MCF 10A (cell line): ENCODE results near the gene CDKL4. TPM values are rescaled to one million over a fixed set of nuclear protein-coding genes. Genes with fewer than 3 reads are reported as not detected.
"Not testable (repeated sequence)": the region's sequence is repeated elsewhere in the genome, so short reads cannot be mapped to it uniquely, and the experiment has no call there.

ENCODE experiments used
- BruUV-seq: library from RNA; stranded (reverse); fragments of 400-500 nt; replicated peaks from 2 replicates; lab custom pipeline; 2021; lab: Mats Ljungman, UMichigan
- CTCF ChIA-PET: fragments of 300-600 bp; sonication (Branson Sonifier 250); formaldehyde crosslinking; extraction: SDS; loops from one replicate; lab custom pipeline; 2021; ENCODE audit warnings: antibody characterized with exemption, inconsistent platforms; lab: Yijun Ruan, JAX
- POLR2A ChIA-PET: fragments of 300-600, 350-650 bp; sonication (Branson Sonifier 250); formaldehyde crosslinking; extraction: SDS; loops from one replicate; lab custom pipeline; 2020; ENCODE audit warnings: antibody characterized with exemption, inconsistent platforms; lab: Yijun Ruan, JAX
- DNase-seq: peaks from one replicate; pipeline ENCODE4 v3.0.0-alpha.2; 2018; ENCODE audit not compliant: unreplicated experiment
- H3K27ac Mint-ChIP-seq: one replicate; pipeline ENCODE4 v1.8.0; 2022; ENCODE audit warnings: mild to moderate bottlenecking, low read depth, mixed read lengths; ENCODE audit not compliant: unreplicated experiment
- H3K27me3 Mint-ChIP-seq: one replicate; pipeline ENCODE4 v1.8.0; 2022; ENCODE audit warnings: mixed read lengths; ENCODE audit not compliant: insufficient read depth, unreplicated experiment
- H3K36me3 Mint-ChIP-seq: one replicate; pipeline ENCODE4 v1.8.0; 2022; ENCODE audit warnings: mild to moderate bottlenecking, moderate library complexity, mixed read lengths; ENCODE audit not compliant: insufficient read depth, unreplicated experiment
- H3K4me1 Mint-ChIP-seq: one replicate; pipeline ENCODE4 v1.8.0; 2022; ENCODE audit warnings: mixed read lengths; ENCODE audit not compliant: insufficient read depth, unreplicated experiment
- H3K4me3 Mint-ChIP-seq: one replicate; pipeline ENCODE4 v1.8.0; 2022; ENCODE audit warnings: mild to moderate bottlenecking, moderate library complexity, mixed read lengths; ENCODE audit not compliant: unreplicated experiment
- H3K9me3 Mint-ChIP-seq: one replicate; pipeline ENCODE4 v1.8.0; 2022; ENCODE audit warnings: mixed read lengths; ENCODE audit not compliant: unreplicated experiment
- intact Hi-C: fragments of 100-400 bp; cut with micrococcal nuclease; formaldehyde crosslinking; loops from 2 replicates; pipeline ENCODE4 v1.14.1; 2022
- total RNA-seq: library from RNA; stranded (reverse); gene quantifications from 2 replicates; pipeline ENCODE4 v1.2.3, GENCODE V29; 2022
- TF ChIP-seq, protein P1 (sequence below): fragments of 200-600 bp; IDR thresholded peaks from one replicate; pipeline ENCODE4 v1.8.0; 2022; ENCODE audit warnings: antibody characterized with exemption, mild to moderate bottlenecking; ENCODE audit not compliant: unreplicated experiment

Gene CDKL4
- total RNA-seq, 1 experiment from 2014 or later: not detected

DNA sequence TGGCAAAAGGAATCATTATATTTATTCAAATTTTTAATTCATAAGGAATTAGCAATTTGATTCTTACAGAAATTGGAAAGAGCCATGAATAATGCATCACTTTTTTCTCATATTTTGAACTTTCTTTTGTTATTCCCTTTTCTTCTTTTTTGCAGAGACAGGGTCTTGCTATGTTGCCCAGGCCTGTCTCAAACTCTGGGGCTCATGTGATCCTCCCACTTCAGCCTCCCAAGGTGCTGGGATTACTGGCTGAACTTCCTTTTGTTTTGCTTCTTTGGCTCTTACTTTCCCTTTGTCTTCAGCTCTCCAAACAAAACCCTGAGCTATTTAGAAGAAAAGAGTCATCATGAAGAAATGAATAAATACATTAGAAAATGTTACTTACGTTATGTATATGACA, 30.8 kb downstream of the CDKL4 start:
- ChIA-PET POLR2A (interaction anchor here (0.6 kb wide), 1 partner anchor 196 kb away, joined by 3 read pairs; no protein-coding TSS in a partner anchor), CTCF (interaction anchor here (0.7 to 1.4 kb wide), 2 partner anchors 15 to 157 kb away, joined by 3 to 5 read pairs; no protein-coding TSS in a partner anchor)
- Mint-ChIP-seq H3K27me3 (no peaks in the 10 kb centered on the region), H3K9me3 (no peaks in the 10 kb centered on the region), H3K4me1 (no peaks in the 10 kb centered on the region), H3K27ac (no peak overlapping the region), H3K4me3 (no peak overlapping the region), H3K36me3 (no peaks in the 10 kb centered on the region)
- no peak for DNase-seq
- no TSS peak for BruUV-seq
- intact Hi-C loops: no loop called here
- TF ChIP-seq, protein P1, sequence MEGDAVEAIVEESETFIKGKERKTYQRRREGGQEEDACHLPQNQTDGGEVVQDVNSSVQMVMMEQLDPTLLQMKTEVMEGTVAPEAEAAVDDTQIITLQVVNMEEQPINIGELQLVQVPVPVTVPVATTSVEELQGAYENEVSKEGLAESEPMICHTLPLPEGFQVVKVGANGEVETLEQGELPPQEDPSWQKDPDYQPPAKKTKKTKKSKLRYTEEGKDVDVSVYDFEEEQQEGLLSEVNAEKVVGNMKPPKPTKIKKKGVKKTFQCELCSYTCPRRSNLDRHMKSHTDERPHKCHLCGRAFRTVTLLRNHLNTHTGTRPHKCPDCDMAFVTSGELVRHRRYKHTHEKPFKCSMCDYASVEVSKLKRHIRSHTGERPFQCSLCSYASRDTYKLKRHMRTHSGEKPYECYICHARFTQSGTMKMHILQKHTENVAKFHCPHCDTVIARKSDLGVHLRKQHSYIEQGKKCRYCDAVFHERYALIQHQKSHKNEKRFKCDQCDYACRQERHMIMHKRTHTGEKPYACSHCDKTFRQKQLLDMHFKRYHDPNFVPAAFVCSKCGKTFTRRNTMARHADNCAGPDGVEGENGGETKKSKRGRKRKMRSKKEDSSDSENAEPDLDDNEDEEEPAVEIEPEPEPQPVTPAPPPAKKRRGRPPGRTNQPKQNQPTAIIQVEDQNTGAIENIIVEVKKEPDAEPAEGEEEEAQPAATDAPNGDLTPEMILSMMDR: no peak

DNA sequence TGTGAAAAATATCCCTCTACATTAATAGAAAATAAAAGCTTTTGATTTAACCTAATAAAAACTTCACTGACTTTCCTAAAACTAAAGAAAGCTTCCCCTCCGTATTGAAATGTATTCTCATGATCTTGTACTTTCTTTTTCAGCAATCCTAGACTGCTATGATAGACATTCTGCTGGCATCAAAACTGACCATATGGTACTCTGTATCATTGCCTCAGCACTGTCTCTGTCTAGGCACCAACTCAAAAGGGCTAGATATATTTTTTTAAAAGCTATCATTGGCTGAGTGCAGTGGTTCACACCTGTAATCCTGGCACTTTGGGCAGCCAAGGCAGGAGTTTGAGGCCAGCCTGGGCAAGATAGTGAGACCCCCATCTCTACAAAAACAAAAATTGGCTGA, 32.9 kb downstream of the CDKL4 start:
- DNase-seq: no peak
- TF ChIP-seq, protein P1: no peak
- Mint-ChIP-seq H3K27ac (no peak overlapping the region), H3K9me3 (no peaks in the 10 kb centered on the region), H3K27me3 (no peaks in the 10 kb centered on the region), H3K4me3 (no peak overlapping the region), H3K36me3 (no peaks in the 10 kb centered on the region), H3K4me1 (no peaks in the 10 kb centered on the region)
- BruUV-seq: no TSS peak
- POLR2A ChIA-PET: interaction anchor here (1.1 kb wide), 1 partner anchor 91 kb away, joined by 3 read pairs; no protein-coding TSS in a partner anchor
- CTCF ChIA-PET: interaction anchor here (0.5 to 3.6 kb wide), 3 partner anchors 17 to 186 kb away, joined by 4 to 15 read pairs (median 13); no protein-coding TSS in a partner anchor
- intact Hi-C loops: no loop called here

DNA sequence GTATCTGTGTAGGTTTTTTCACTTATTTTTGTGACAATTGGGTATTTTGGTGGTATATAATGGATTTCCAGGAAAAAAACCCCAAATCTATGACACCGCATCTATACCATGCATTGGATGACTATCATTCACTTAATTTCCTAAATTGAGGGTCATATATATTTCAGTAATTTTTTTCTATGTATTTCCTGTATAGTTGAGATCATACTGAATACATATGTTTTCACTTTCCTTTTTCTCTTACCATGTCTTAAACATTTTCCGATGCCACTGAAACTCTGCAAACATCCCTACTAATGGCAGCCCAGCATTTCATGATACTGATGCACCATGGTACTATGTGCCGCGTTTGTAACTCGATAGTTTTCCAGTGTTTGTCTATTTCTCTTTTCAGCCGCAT, 40.4 kb downstream of the CDKL4 start:
- no TSS peak for BruUV-seq
- POLR2A ChIA-PET: no interaction called here
- H3K27ac Mint-ChIP-seq: no peak overlapping the region

DNA sequence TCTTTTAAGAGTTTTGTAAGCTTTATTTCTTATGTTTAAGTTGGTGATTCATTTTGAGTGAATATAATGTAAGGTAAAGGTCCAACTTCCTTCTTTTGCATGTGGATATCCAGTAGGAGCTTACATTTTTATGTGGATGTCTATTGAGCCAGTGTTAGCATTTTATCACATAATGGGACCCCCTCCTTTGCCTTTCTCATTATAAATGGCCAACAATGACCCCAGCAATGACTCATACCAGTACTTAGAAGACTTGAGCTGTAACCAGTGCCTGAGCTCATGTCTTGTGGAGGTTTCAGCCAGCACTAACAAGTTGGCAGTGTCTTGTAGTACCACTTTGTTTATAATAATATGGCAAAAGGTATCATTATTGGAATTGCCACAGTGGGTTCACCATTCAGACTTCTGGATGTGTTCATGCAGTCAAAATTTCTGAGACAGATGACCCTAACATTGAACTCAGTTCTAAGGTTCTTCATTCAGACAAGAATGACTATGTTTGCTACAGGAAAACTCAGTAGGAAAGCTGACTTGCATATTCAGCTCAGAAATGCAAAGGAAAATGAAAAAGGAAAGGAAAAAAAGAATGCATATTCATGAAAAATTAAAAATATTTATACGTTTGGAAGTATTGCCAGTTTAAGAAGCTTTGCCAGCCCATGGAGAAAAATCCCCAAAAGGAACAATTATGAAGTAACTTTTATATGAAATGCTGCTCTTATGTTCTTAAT, 41.0 kb downstream of the CDKL4 start:
- TF ChIP-seq, protein P1: no peak
- Mint-ChIP-seq H3K4me1 (no peaks in the 10 kb centered on the region), H3K27ac (no peak overlapping the region), H3K9me3 (no peaks in the 10 kb centered on the region), H3K27me3 (no peaks in the 10 kb centered on the region), H3K4me3 (no peak overlapping the region), H3K36me3 (no peaks in the 10 kb centered on the region)
- CTCF ChIA-PET: interaction anchor here (0.6 to 0.8 kb wide), 2 partner anchors 13 to 14 kb away, joined by 3 read pairs; no protein-coding TSS in a partner anchor
- intact Hi-C loops: no loop called here
- no peak for DNase-seq
- BruUV-seq: no TSS peak
- POLR2A ChIA-PET: no interaction called here

More for the DNA sequence above, 40.4 kb downstream of the CDKL4 start:
- Mint-ChIP-seq H3K9me3 (no peaks in the 10 kb centered on the region), H3K4me1 (no peaks in the 10 kb centered on the region), H3K27me3 (no peaks in the 10 kb centered on the region), H3K4me3 (no peak overlapping the region), H3K36me3 (no peaks in the 10 kb centered on the region)
- TF ChIP-seq, protein P1: no peak
- intact Hi-C loops: no loop called here
- DNase-seq: no peak
- CTCF ChIA-PET: interaction anchor here (0.8 kb wide), 1 partner anchor 14 kb away, joined by 3 read pairs; no protein-coding TSS in a partner anchor

DNA sequence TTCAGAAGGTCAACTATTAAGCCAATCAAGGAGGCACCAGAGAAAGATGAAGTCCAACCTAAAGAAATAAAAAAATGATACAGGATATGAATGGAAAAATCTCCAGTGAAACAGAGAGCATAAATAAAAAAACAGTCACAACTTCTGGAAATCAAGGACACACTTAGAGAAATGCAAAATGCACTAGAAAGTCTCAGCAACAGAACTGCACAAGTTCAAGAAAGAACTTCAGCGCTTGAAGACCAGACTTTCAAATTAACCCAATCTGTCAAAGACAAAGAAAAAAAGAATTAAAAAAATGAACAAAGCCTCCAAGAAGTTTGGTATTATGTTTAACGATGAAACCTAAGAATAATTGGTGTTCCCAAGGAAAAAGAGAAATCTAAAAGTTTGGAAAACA, 46.8 kb downstream of the CDKL4 start:
- H3K4me3 Mint-ChIP-seq, H3K4me1 Mint-ChIP-seq, H3K36me3 Mint-ChIP-seq, H3K27me3 Mint-ChIP-seq, POLR2A ChIA-PET, DNase-seq, H3K27ac Mint-ChIP-seq, H3K9me3 Mint-ChIP-seq, intact Hi-C loops, BruUV-seq: not testable (repeated sequence)
- CTCF ChIA-PET: interaction anchor here (0.6 kb wide), 1 partner anchor 9 kb away, joined by 3 read pairs; no protein-coding TSS in a partner anchor
